Breast epithelium (tissue), 4 donors: ENCODE results near the gene CHRNG. TPM values are rescaled to one million over a fixed set of nuclear protein-coding genes. Genes with fewer than 3 reads are reported as not detected.
A peak's percentile ranks its signal among the peaks of the same experiment; 100 is the strongest.

ENCODE experiments used
- DNase-seq, 2 donors: peaks; one replicate each; pipeline ENCODE4 v3.0.0-alpha.2; 2019; ENCODE audit warnings: low spot score in 2 of 2
- H3K27ac ChIP-seq, 2 donors: fragments of 200-600 bp; sonication (generic) in 1 of 2; one replicate each; pipeline ENCODE4 v1.5.1; 2016 to 2019; ENCODE audit warnings: mild to moderate bottlenecking in 1 of 2
- H3K27me3 ChIP-seq, 2 donors: fragments of 200-600 bp; sonication (generic) in 1 of 2; one replicate each; pipeline versions ENCODE4 v1.5.1 to v1.6.0; 2017 to 2019; ENCODE audit warnings: control low read depth in 1 of 2, mild to moderate bottlenecking in 1 of 2
- H3K36me3 ChIP-seq: fragments of 200-600 bp; one replicate; pipeline ENCODE4 v1.5.1; 2019
- H3K4me1 ChIP-seq, 2 donors: fragments of 200-600 bp; sonication (generic); one replicate each; pipeline ENCODE4 v1.5.1; 2016 to 2019; ENCODE audit warnings: control low read depth in 1 of 2
- H3K4me3 ChIP-seq, 3 donors: fragments of 200-600 bp; sonication (generic); 1 replicate in 2 of 3; 2 replicates in 1 of 3; pipeline ENCODE4 v1.5.1; 2016 to 2019; ENCODE audit warnings: mild to moderate bottlenecking in 3 of 3, moderate library complexity in 2 of 3
- H3K9me3 ChIP-seq, 2 donors: fragments of 200-600 bp; sonication (generic) in 1 of 2; one replicate each; pipeline ENCODE4 v1.5.1; 2016 to 2019; ENCODE audit warnings: control low read depth in 1 of 2
- CTCF ChIP-seq, 3 donors: fragments of 450-650 bp; IDR thresholded peaks; one replicate each; pipeline ENCODE4 v1.5.1; 2016 to 2017; ENCODE audit warnings: antibody characterized with exemption in 3 of 3, mild to moderate bottlenecking in 3 of 3, moderate library complexity in 3 of 3
- POLR2A ChIP-seq: fragments of 450-650 bp; IDR thresholded peaks from one replicate; pipeline ENCODE4 v1.6.1; 2016; ENCODE audit warnings: antibody characterized with exemption, mild to moderate bottlenecking, moderate library complexity
- POLR2AphosphoS5 ChIP-seq, 3 donors: sonication (generic); formaldehyde crosslinking; IDR thresholded peaks; one replicate each; pipeline ENCODE4 v1.6.1; 2017; ENCODE audit warnings: antibody characterized with exemption in 3 of 3
- intact Hi-C: fragments of 100-400 bp; cut with DNase I; formaldehyde crosslinking; loops from one replicate; pipeline ENCODE4 v1.15.1; 2023; ENCODE audit warnings: low total_unique reads
- total RNA-seq, 3 donors: library from RNA; depleted of rRNA; stranded (reverse); fragments of >200 nt; gene quantifications; one replicate each; pipeline ENCODE4 v1.1.0, GENCODE V29; 2016

CHRNG gene
- total RNA-seq, 3 donors from 2014 or later = not detected

DNA sequence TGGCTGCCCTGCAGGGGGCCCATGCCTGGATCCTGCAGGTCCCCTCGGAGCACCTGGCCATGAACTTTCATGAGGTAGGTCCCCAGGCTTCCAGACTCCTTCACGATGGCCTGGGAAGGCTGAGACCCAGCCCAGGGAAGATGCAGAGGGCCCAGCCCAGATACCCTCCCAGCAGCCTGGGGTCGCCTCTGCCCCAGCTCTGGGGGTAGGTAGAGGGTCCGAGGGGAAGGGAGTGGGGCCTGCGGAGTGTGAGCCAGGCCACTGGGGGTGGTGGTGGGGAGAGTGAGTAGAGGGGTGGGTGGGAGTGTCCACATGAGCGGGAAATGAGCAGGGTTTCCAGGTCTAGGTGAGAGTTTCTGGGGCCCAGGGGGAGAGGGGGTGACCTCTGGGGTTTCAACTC, 14.7 kb upstream of the CHRNG start:
- intact Hi-C loops = no loop called here

GRCh38 chr2:232525199-232525598, 14.3 kb upstream of the CHRNG start:
- TF ChIP-seq POLR2A = no peak

More for the DNA sequence above, 14.7 kb upstream of the CHRNG start:
- H3K27me3 ChIP-seq = peaks cover 11 to 61% of the 10 kb centered on the region in 2 donors
- H3K4me1 ChIP-seq = peaks cover 0 to 3% of the 10 kb centered on the region in 2 donors
- no peak overlapping the region for H3K4me3 ChIP-seq
- TF ChIP-seq POLR2AphosphoS5 (IDR thresholded peaks at IDR 0.05) = no peak
- no peak for TF ChIP-seq CTCF (IDR thresholded peaks at IDR 0.05)
- no peak for TF ChIP-seq POLR2A
- no peak for DNase-seq
- H3K36me3 ChIP-seq = no peaks in the 10 kb centered on the region
- H3K9me3 ChIP-seq = no peaks in the 10 kb centered on the region
- no peak overlapping the region for H3K27ac ChIP-seq

DNA sequence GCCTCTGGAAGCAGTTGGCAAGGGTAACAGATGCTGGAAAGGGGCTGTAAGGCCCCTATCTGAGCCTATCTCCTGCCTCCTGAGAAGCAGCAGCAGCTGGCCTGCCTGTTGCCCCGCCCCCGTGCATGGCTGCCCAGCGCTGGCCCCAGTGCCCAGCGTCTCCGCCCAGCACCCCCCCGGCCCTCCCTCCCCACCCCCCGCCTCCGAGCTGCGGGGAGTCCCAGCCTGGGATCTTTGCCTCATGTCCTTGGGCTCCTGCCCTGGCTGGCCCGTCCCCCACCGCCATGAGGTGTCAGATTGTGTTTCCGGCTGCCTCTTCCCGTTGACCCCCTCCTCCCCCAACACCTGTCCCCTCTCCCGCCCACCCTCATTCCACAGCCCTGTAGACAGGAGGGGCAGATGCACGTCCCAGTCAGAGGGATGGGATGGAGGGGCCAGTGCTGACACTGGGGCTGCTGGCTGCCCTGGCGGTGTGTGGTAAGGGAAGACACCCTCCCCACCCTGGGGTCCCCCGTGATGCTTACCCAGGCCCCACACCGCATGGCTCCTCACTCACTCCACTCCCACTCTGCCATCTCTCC, 13.6 kb upstream of the CHRNG start, which contains the start of gene CHRND:
Gene CHRND, plus strand, starts transcription at position 370 of the 581 bp plus-strand sequence. Its CDS starts 56 bp downstream, at position 426.
- Histone ChIP-seq H3K4me3 (peak within 1 kb of the TSS in 1 of 3 donors; percentile 9), H3K27me3 (peaks cover 11 to 50% of the 10 kb centered on the region in 2 donors), H3K27ac (no peak within 1 kb of the TSS), H3K36me3 (no peaks in the 10 kb centered on the region), H3K4me1 (peaks cover 0 to 3% of the 10 kb centered on the region in 2 donors), H3K9me3 (no peaks in the 10 kb centered on the region)
- no peak for DNase-seq
- intact Hi-C loops = no loop called here
- TF ChIP-seq CTCF (IDR thresholded peaks at IDR 0.05) = no peak
- TF ChIP-seq POLR2A = no peak
- TF ChIP-seq POLR2AphosphoS5 (IDR thresholded peaks at IDR 0.05) = no peak

More at GRCh38 chr2:232525199-232525598, 14.3 kb upstream of the CHRNG start:
- peaks cover 0 to 3% of the 10 kb centered on the region in 2 donors for H3K4me1 ChIP-seq
- H3K27me3 ChIP-seq = peaks cover 11 to 56% of the 10 kb centered on the region in 2 donors
- H3K4me3 ChIP-seq = no peak overlapping the region
- no peak overlapping the region for H3K27ac ChIP-seq
- DNase-seq = no peak
- no peaks in the 10 kb centered on the region for H3K36me3 ChIP-seq
- no peaks in the 10 kb centered on the region for H3K9me3 ChIP-seq
- intact Hi-C loops = no loop called here

- H3K27ac ChIP-seq = no peak overlapping the region
- no peak overlapping the region for H3K4me3 ChIP-seq
- DNase-seq = no peak
- H3K9me3 ChIP-seq = no peaks in the 10 kb centered on the region
- H3K27me3 ChIP-seq = peaks cover 11 to 44% of the 10 kb centered on the region in 2 donors
- H3K36me3 ChIP-seq = no peaks in the 10 kb centered on the region
- H3K4me1 ChIP-seq = peaks cover 0 to 3% of the 10 kb centered on the region in 2 donors
- no peak for TF ChIP-seq POLR2A
- no peak for TF ChIP-seq POLR2AphosphoS5 (IDR thresholded peaks at IDR 0.05)
- intact Hi-C loops = no loop called here
These were observed 13.0 kb upstream of the CHRNG start for GRCh38 chr2:232526372-232526941.

GRCh38 chr2:232527905-232528470, 11.5 kb upstream of the CHRNG start:
- intact Hi-C loops = no loop called here
- Histone ChIP-seq H3K4me3 (no peak overlapping the region), H3K27me3 (peaks cover 7 to 29% of the 10 kb centered on the region in 2 donors), H3K27ac (no peak overlapping the region), H3K4me1 (peaks cover 0 to 3% of the 10 kb centered on the region in 2 donors), H3K9me3 (no peaks in the 10 kb centered on the region), H3K36me3 (no peaks in the 10 kb centered on the region)
- TF ChIP-seq CTCF (IDR thresholded peaks at IDR 0.05) = no peak
- TF ChIP-seq POLR2A = no peak
- no peak for TF ChIP-seq POLR2AphosphoS5 (IDR thresholded peaks at IDR 0.05)
- DNase-seq = no peak
